ENCODE measurements around the gene OR4S2. TPM values are rescaled to one million over a fixed set of nuclear protein-coding genes. Genes with fewer than 3 reads are reported as not detected.

The OR4S2 gene, protein sequence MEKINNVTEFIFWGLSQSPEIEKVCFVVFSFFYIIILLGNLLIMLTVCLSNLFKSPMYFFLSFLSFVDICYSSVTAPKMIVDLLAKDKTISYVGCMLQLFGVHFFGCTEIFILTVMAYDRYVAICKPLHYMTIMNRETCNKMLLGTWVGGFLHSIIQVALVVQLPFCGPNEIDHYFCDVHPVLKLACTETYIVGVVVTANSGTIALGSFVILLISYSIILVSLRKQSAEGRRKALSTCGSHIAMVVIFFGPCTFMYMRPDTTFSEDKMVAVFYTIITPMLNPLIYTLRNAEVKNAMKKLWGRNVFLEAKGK
- total RNA-seq = not detected in 2 replicates

GRCh38 chr11:55648027-55648426 is at the start of gene OR4S2:
Gene OR4S2, plus strand, starts transcription at chr11:55648327. Its CDS starts 2,577 bp downstream, at chr11:55650904.

GRCh38 chr11:55607545-55607944 is 40.6 kb upstream of the OR4S2 start, which contains the start of gene OR4C11:
Gene OR4C11, minus strand, starts transcription at chr11:55607645. Its CDS starts 3,272 bp downstream, at chr11:55604373.

GRCh38 chr11:55634813-55635212 is 13.3 kb upstream of the OR4S2 start, which contains the start of gene OR4P4:
Gene OR4P4, plus strand, starts transcription at chr11:55635113.

GRCh38 chr11:55661901-55662300 is 13.8 kb downstream of the OR4S2 start, which contains the start of gene OR4C6:
Gene OR4C6, plus strand, starts transcription at chr11:55662201. Its CDS starts 2,966 bp downstream, at chr11:55665167.

Other genes with a start within 250 kb of the OR4S2 start
- not detected in 2 replicates for gene OR4C15, start 93.9 kb upstream of the OR4S2 start, total RNA-seq
- gene OR4C16, start 76.2 kb upstream of the OR4S2 start, total RNA-seq = not detected in 2 replicates
- gene OR4C11, start 40.7 kb upstream of the OR4S2 start, total RNA-seq = not detected in 2 replicates
- gene OR4P4, start 13.2 kb upstream of the OR4S2 start, total RNA-seq = not detected in 2 replicates
- not detected in 2 replicates for gene OR4C6, start 13.9 kb downstream of the OR4S2 start, total RNA-seq
- not detected in 2 replicates for gene OR5D13, start 125.1 kb downstream of the OR4S2 start, total RNA-seq
- gene OR5D14, start 147.2 kb downstream of the OR4S2 start, total RNA-seq = not detected in 2 replicates
- not detected in 2 replicates for gene OR5L1, start 163.0 kb downstream of the OR4S2 start, total RNA-seq
- not detected in 2 replicates for gene OR5D18, start 171.3 kb downstream of the OR4S2 start, total RNA-seq
- not detected in 2 replicates for gene OR5L2, start 178.9 kb downstream of the OR4S2 start, total RNA-seq
- gene OR5D16, start 190.4 kb downstream of the OR4S2 start, total RNA-seq = not detected in 2 replicates
- not detected in 2 replicates for gene TRIM51, start 235.0 kb downstream of the OR4S2 start, total RNA-seq